ENCODE measurements around the gene NMNAT3.

Gene NMNAT3

DNA sequence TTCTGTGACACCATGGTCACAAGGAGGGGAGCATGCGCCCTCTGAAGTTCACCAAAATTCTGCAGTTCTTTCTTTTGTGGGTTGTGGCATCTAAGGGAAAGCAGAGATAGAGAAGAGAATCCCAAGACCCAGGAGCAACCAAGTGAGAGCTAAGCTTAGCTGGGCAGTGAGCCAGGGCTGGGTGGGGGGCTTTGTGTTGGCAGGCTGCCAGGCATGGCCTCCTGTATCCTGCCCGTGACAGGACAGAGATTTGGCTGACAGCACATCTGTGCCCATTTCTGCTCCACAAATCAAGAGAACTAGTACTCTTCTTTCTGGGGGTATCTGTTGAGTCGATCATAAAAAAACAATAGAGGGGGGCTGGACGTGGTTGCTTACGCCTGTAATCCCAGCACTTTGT, 66.2 kb downstream of the NMNAT3 start:
- no peak for DNase-seq (ENCODE audit: low read depth)
- no peak overlapping the region for H3K4me3 ChIP-seq (ENCODE audit: low read depth, low read length)
- TF ChIP-seq CTCF (IDR thresholded peaks at IDR 0.05; ENCODE audit: insufficient read depth, low read depth, low read length, missing control alignments), result no peak

DNA sequence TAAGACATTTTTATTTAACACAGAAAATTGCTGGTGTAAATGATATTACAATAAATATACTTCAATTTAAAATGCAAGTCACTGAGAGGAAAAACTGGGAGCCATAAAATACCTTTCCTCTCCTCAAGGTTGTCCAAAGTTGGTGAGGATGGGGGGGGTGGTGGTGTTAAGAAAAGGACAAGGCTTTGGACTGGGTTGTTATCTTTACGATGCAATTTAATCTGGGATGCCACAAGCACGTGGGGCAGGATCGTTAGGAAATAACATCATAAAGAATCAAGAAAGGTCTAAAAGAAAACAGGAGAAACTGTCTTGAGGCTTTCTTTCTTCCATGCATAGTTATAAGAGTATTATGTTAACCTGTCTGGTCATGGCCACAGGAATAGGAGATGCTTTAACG, 66.9 kb downstream of the NMNAT3 start:
- no peak for DNase-seq (ENCODE audit: low read depth)
- TF ChIP-seq CTCF (IDR thresholded peaks at IDR 0.05; ENCODE audit: insufficient read depth, low read depth, low read length, missing control alignments), result no peak
- no peak overlapping the region for H3K4me3 ChIP-seq (ENCODE audit: low read depth, low read length)

GRCh38 chr3:139608924-139609323, 68.8 kb downstream of the NMNAT3 start:
- no peak for TF ChIP-seq CTCF (IDR thresholded peaks at IDR 0.05; ENCODE audit: insufficient read depth, low read depth, low read length, missing control alignments)
- no peak for DNase-seq (ENCODE audit: low read depth)
- H3K4me3 ChIP-seq (ENCODE audit: low read depth, low read length), result no peak overlapping the region

GRCh38 chr3:139608108-139608380, 69.7 kb downstream of the NMNAT3 start:
- H3K4me3 ChIP-seq (ENCODE audit: low read depth, low read length), result no peak overlapping the region
- no peak for TF ChIP-seq CTCF (IDR thresholded peaks at IDR 0.05; ENCODE audit: insufficient read depth, low read depth, low read length, missing control alignments)
- DNase-seq (ENCODE audit: low read depth), result no peak

- no peak overlapping the region for H3K4me3 ChIP-seq (ENCODE audit: low read depth, low read length)
- TF ChIP-seq CTCF (IDR thresholded peaks at IDR 0.05; ENCODE audit: insufficient read depth, low read depth, low read length, missing control alignments), result no peak
- no peak for DNase-seq (ENCODE audit: low read depth)
Measured at GRCh38 chr3:139607257-139608107, 70.3 kb downstream of the NMNAT3 start.

GRCh38 chr3:139602003-139602402, 75.8 kb downstream of the NMNAT3 start:
- H3K4me3 ChIP-seq (ENCODE audit: low read depth, low read length), result no peak overlapping the region
- TF ChIP-seq CTCF (IDR thresholded peaks at IDR 0.05; ENCODE audit: insufficient read depth, low read depth, low read length, missing control alignments), result no peak
- no peak for DNase-seq (ENCODE audit: low read depth)
